ENCODE measurements around the gene LMO4. TPM values are rescaled to one million over a fixed set of nuclear protein-coding genes. Genes with fewer than 3 reads are reported as not detected.

The LMO4 gene
- polyA plus RNA-seq, 2 of the 4 experiments (the other 2 are of a cell fraction), result 54.7 to 68.9 TPM

- Histone ChIP-seq H3K9me3 (no peaks in the 10 kb centered on the region), H3K4me2 (no peak overlapping the region), H3K27ac (no peak overlapping the region), H3K4me3 (no peak overlapping the region), H3K4me1 (no peaks in the 10 kb centered on the region)
- WGBS (ENCODE audit: missing lambda C conversion rate), result 37% methylated on average over 3 of the region's 3 CpGs
- FAIRE-seq (no peak), DNase-seq (ENCODE audit: low read depth in 1 of 2, low spot score in 1 of 2) (no peak), ATAC-seq (no peak)
- POLR2A ChIA-PET, result no interaction called here
- CTCF ChIA-PET, result no interaction called here
- TF ChIP-seq ATOH8 (CRISPR knock-in tag; IDR thresholded peaks at IDR 0.05; ENCODE audit: low read depth), result no peak
- TF ChIP-seq USF2 (IDR thresholded peaks at IDR 0.05), result no peak
- no peak for TF ChIP-seq HMGXB4 (CRISPR knock-in tag; IDR thresholded peaks at IDR 0.05; ENCODE audit: borderline replicate concordance)
- TF ChIP-seq RCOR1 (IDR thresholded peaks at IDR 0.05; ENCODE audit: low read depth, low read length), result no peak
- no peak for TF ChIP-seq MAFK (IDR thresholded peaks at IDR 0.05; ENCODE audit: partially characterized antibody)
- TF ChIP-seq FOSL2 (IDR thresholded peaks at IDR 0.05), result no peak
- no peak for TF ChIP-seq FOSL2 (CRISPR knock-in tag; IDR thresholded peaks at IDR 0.05)
- no peak for TF ChIP-seq CEBPB (IDR thresholded peaks at IDR 0.05)
- TF ChIP-seq SREBF2 (IDR thresholded peaks at IDR 0.05), result no peak
Measured at GRCh38 chr1:87367549-87367948, 38.9 kb downstream of the LMO4 start.

- DNase-seq (ENCODE audit: low read depth in 1 of 2, low spot score in 1 of 2) (no peak), ATAC-seq (no peak), FAIRE-seq (no peak)
- Histone ChIP-seq H3K27ac (no peak overlapping the region), H3K4me2 (no peak overlapping the region), H3K4me1 (no peaks in the 10 kb centered on the region), H3K9me3 (no peaks in the 10 kb centered on the region), H3K4me3 (no peak overlapping the region)
- TF ChIP-seq ESRRA (IDR thresholded peaks at IDR 0.05; ENCODE audit: borderline replicate concordance, low read length), result no peak
- no peak for TF ChIP-seq MYC (IDR thresholded peaks at IDR 0.05; ENCODE audit: borderline replicate concordance, low read length)
- CTCF ChIA-PET, result no interaction called here
- POLR2A ChIA-PET, result no interaction called here
- WGBS (ENCODE audit: missing lambda C conversion rate), result 86% methylated on average over 2 of the region's 2 CpGs
Measured at GRCh38 chr1:87368907-87369306, 40.2 kb downstream of the LMO4 start.

GRCh38 chr1:87369736-87370478 lies 41.2 kb downstream of the LMO4 start:
- TF ChIP-seq RNF2 (IDR thresholded peaks at IDR 0.05; ENCODE audit: borderline replicate concordance, low read depth), result no peak
- no peak for TF ChIP-seq SREBF2 (IDR thresholded peaks at IDR 0.05)
- H3K27ac ChIP-seq, result no peak overlapping the region
- FAIRE-seq (no peak), DNase-seq (ENCODE audit: low read depth in 1 of 2, low spot score in 1 of 2) (no peak), ATAC-seq (no peak)
- POLR2A ChIA-PET, result no interaction called here
- no peak overlapping the region for H3K4me2 ChIP-seq
- CTCF ChIA-PET, result no interaction called here
- H3K9me3 ChIP-seq, result no peaks in the 10 kb centered on the region
- H3K4me1 ChIP-seq, result no peaks in the 10 kb centered on the region
- WGBS (ENCODE audit: missing lambda C conversion rate), result 78% methylated on average over 3 of the region's 3 CpGs
- H3K4me3 ChIP-seq, result no peak overlapping the region

- Histone ChIP-seq H3K27ac (no peak overlapping the region), H3K4me2 (no peak overlapping the region), H3K9me3 (no peaks in the 10 kb centered on the region), H3K4me3 (no peak overlapping the region), H3K4me1 (no peaks in the 10 kb centered on the region)
- DNase-seq (ENCODE audit: low read depth in 1 of 2, low spot score in 1 of 2) (no peak), ATAC-seq (no peak), FAIRE-seq (no peak)
- TF ChIP-seq NPAS2 (CRISPR knock-in tag; IDR thresholded peaks at IDR 0.05; ENCODE audit: borderline replicate concordance), result no peak
- no peak for TF ChIP-seq CBX2 (IDR thresholded peaks at IDR 0.05; ENCODE audit: borderline replicate concordance, low read depth)
- TF ChIP-seq ZC3H11A (IDR thresholded peaks at IDR 0.05), result no peak
- TF ChIP-seq JUNB (IDR thresholded peaks at IDR 0.05), result no peak
- TF ChIP-seq ZFP36 (IDR thresholded peaks at IDR 0.05; ENCODE audit: borderline replicate concordance, partially characterized antibody), result no peak
- no peak for TF ChIP-seq MYC (IDR thresholded peaks at IDR 0.05; ENCODE audit: borderline replicate concordance, low read length)
- CTCF ChIA-PET, result no interaction called here
- 71% methylated on average over 5 of the region's 5 CpGs for WGBS (ENCODE audit: missing lambda C conversion rate)
- POLR2A ChIA-PET, result no interaction called here
Measured at GRCh38 chr1:87370544-87370943, 41.9 kb downstream of the LMO4 start.

All from A549 (cell line).